Measurements from ENCODE around the gene GUCY2C.

The GUCY2C gene

GRCh38 chr12:14618983-14619382, 77.4 kb downstream of the GUCY2C start:
- peak; percentile 44 for DNase-seq

GRCh38 chr12:14614704-14615121, 81.7 kb downstream of the GUCY2C start:
- no peak for DNase-seq

- DNase-seq, result no peak
Measured at GRCh38 chr12:14613718-14614117, 82.7 kb downstream of the GUCY2C start.

- DNase-seq, result peak; percentile 34
Measured at GRCh38 chr12:14612898-14613445, 83.4 kb downstream of the GUCY2C start.

GRCh38 chr12:14612250-14612649, 84.1 kb downstream of the GUCY2C start:
- DNase-seq, result no peak

- DNase-seq, result no peak
Measured at GRCh38 chr12:14611640-14612203, 84.7 kb downstream of the GUCY2C start.

- DNase-seq, result no peak
Measured at GRCh38 chr12:14607568-14607967, 88.8 kb downstream of the GUCY2C start.

GRCh38 chr12:14605401-14605989, 90.9 kb downstream of the GUCY2C start:
- peak; percentile 54 for DNase-seq

GRCh38 chr12:14601692-14602478, 94.5 kb downstream of the GUCY2C start:
- DNase-seq, result peak; percentile 71

- no peak for DNase-seq
Measured at GRCh38 chr12:14597480-14597879, 98.9 kb downstream of the GUCY2C start.

GRCh38 chr12:14591719-14592118, 104.7 kb downstream of the GUCY2C start:
- DNase-seq, result no peak

GRCh38 chr12:14589169-14590004, 107.0 kb downstream of the GUCY2C start:
- no peak for DNase-seq

GRCh38 chr12:14588571-14588970, 107.8 kb downstream of the GUCY2C start:
- DNase-seq, result no peak

GRCh38 chr12:14578646-14579045, 117.8 kb downstream of the GUCY2C start:
- DNase-seq, result no peak

GRCh38 chr12:14577344-14577743, 119.1 kb downstream of the GUCY2C start:
- DNase-seq, result no peak

- DNase-seq, result no peak
Measured at GRCh38 chr12:14576896-14577295, 119.5 kb downstream of the GUCY2C start.

- no peak for DNase-seq
Measured at GRCh38 chr12:14575585-14575984, 120.8 kb downstream of the GUCY2C start.

- no peak for DNase-seq
Measured at GRCh38 chr12:14573118-14573517, 123.3 kb downstream of the GUCY2C start.

GRCh38 chr12:14572401-14572800, 124.0 kb downstream of the GUCY2C start:
- no peak for DNase-seq

- DNase-seq, result no peak
Measured at GRCh38 chr12:14571779-14572178, 124.6 kb downstream of the GUCY2C start.

GRCh38 chr12:14570231-14570630, 126.2 kb downstream of the GUCY2C start:
- no peak for DNase-seq

GRCh38 chr12:14567351-14568162, 128.8 kb downstream of the GUCY2C start, which contains the start of gene PLBD1:
Gene PLBD1 (minus strand): TSS chr12:14567883. CDS start chr12:14567696, 187 bp downstream.
- DNase-seq, result peak; percentile 19

All from NCI-H1092 treated with DMSO at 0.1 percent for 48 hours (cell line).